Ovary (tissue), 9 donors: Measurements from ENCODE around the gene PCDHA1. TPM values are rescaled to one million over a fixed set of nuclear protein-coding genes. Genes with fewer than 3 reads are reported as not detected.
"Not testable (repeated sequence)": the region's sequence is repeated elsewhere in the genome, so short reads cannot be mapped to it uniquely, and the experiment has no call there.

Source experiments
- DNase-seq, 5 donors: peaks; one replicate each; pipeline ENCODE4 v3.0.0-alpha.2; 2019 to 2020
- H3K27ac ChIP-seq, 2 donors: fragments of 200-600 bp; one replicate each; pipeline versions ENCODE4 v1.5.1 to v1.8.0; 2019 to 2022
- H3K27me3 ChIP-seq: fragments of 200-600 bp; one replicate; pipeline ENCODE4 v1.8.0; 2022
- H3K36me3 ChIP-seq: fragments of 200-600 bp; sonication (generic); one replicate; pipeline ENCODE4 v1.5.1; 2019
- H3K4me1 ChIP-seq: one replicate; pipeline ENCODE4 v1.8.1; 2013; ENCODE audit warnings: mild to moderate bottlenecking, moderate library complexity; ENCODE audit not compliant: insufficient read depth
- H3K4me3 ChIP-seq: fragments of 200-600 bp; sonication (generic); one replicate; pipeline ENCODE4 v1.5.1; 2017
- H3K9me3 ChIP-seq, 2 donors: fragments of 200-600 bp in 1 of 2; sonication (generic) in 1 of 2; one replicate each; pipeline versions ENCODE4 v1.5.1 to v1.8.1; 2013 to 2019; ENCODE audit warnings: mild to moderate bottlenecking in 1 of 2, moderate library complexity in 1 of 2
- EP300 ChIP-seq: sonication (generic); formaldehyde crosslinking; IDR thresholded peaks from one replicate; pipeline ENCODE4 v1.6.1; 2017; ENCODE audit warnings: antibody characterized with exemption
- POLR2A ChIP-seq: fragments of 450-650 bp; IDR thresholded peaks from one replicate; pipeline ENCODE4 v1.6.1; 2017; ENCODE audit warnings: antibody characterized with exemption, mild to moderate bottlenecking, moderate library complexity
- WGBS, 3 donors: extraction: QIAGEN DNeasy Blood & Tissue Kit in 1 of 3; methylation state at CpG; one replicate each; pipeline versions ENCODE4 v1.1.5 to v1.1.7; 2013 to 2017; 5-methylcytosine and 5-hydroxymethylcytosine counted together
- intact Hi-C, 4 donors: fragments of 100-400 bp; cut with DNase I; formaldehyde crosslinking; loops; one replicate each; pipeline versions ENCODE4 v1.11.0 to v1.15.1; 2022 to 2023
- polyA plus RNA-seq, 2 donors: library from polyadenylated mRNA; stranded (reverse); fragments of 200-250 nt in 1 of 2; fragments of 350-450 nt in 1 of 2; fragmentation: Illumina TruSeq in 1 of 2; extraction: RNeasy Lipid Tissue Mini Kit (QIAGEN cat#74804) in 1 of 2; gene quantifications; one replicate each; pipeline ENCODE4 v1.2.3, GENCODE V29; 2013 to 2014
- total RNA-seq, 7 donors: library from RNA; depleted of rRNA in 2 of 7; stranded (reverse); fragments of >200 nt in 2 of 7; fragmentation: NEBNext Ultra II Directional in 3 of 7; extraction: Animal tissue kit (Norgen Biotek cat#: 25700) in 3 of 7; gene quantifications; one replicate each; pipeline versions ENCODE4 v1.1.0 to v1.2.4, GENCODE V29; 2016 to 2023
- TF ChIP-seq, protein P1 (sequence below), 3 donors: fragments of 450-650 bp in 2 of 3; fragments of 200-600 bp in 1 of 3; IDR thresholded peaks; one replicate each; pipeline versions ENCODE4 v1.5.1 to v1.8.0; 2016 to 2022; ENCODE audit warnings: antibody characterized with exemption in 3 of 3, mild to moderate bottlenecking in 1 of 3
- donor health status: DM: no; HTN: no; CAD: no; lungs with moderate emphysema.
- donor health status: DM: no; HTN: no; CAD: no.
- donor health status: Bipolar disorder and iron deficiency.
- donor health status: DM: yes; HTN: yes; CAD: no.
- donor health status: DM: no; HTN: no; CAD: no.
- donor health status: DM: yes; HTN: yes; CAD: no.

Gene PCDHA1
- total and polyA plus RNA-seq, 9 donors, result 0.05 TPM; not detected in 8

DNA sequence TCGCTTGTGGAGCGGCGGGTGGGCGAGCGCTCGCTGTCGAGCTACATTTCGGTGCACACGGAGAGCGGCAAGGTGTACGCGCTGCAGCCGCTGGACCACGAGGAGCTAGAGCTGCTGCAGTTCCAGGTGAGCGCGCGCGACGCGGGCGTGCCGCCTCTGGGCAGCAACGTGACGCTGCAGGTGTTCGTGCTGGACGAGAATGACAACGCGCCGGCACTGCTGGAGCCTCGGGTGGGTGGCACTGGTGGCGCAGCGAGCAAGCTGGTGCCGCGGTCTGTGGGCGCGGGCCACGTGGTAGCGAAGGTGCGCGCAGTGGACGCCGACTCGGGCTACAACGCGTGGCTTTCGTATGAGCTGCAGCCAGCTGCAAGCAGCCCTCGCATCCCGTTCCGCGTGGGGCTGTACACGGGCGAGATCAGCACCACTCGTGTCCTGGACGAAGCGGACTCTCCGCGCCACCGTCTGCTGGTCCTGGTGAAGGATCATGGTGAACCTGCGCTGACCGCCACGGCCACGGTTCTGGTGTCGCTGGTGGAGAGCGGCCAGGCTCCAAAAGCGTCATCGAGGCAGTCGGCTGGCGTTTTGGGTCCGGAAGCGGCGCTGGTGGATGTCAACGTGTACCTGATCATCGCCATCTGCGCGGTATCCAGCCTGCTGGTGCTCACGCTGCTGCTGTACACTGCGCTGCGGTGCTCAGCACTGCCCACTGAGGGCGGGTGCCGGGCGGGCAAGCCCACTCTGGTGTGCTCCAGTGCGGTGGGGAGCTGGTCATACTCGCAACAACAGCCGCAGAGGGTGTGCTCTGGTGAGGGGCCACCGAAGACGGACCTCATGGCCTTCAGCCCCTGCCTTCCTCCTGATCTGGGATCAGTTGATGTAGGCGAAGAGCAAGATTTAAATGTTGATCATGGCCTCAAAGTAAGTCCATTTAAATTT, 57.1 kb downstream of the PCDHA1 start:
- no peaks in the 10 kb centered on the region for H3K27me3 ChIP-seq

DNA sequence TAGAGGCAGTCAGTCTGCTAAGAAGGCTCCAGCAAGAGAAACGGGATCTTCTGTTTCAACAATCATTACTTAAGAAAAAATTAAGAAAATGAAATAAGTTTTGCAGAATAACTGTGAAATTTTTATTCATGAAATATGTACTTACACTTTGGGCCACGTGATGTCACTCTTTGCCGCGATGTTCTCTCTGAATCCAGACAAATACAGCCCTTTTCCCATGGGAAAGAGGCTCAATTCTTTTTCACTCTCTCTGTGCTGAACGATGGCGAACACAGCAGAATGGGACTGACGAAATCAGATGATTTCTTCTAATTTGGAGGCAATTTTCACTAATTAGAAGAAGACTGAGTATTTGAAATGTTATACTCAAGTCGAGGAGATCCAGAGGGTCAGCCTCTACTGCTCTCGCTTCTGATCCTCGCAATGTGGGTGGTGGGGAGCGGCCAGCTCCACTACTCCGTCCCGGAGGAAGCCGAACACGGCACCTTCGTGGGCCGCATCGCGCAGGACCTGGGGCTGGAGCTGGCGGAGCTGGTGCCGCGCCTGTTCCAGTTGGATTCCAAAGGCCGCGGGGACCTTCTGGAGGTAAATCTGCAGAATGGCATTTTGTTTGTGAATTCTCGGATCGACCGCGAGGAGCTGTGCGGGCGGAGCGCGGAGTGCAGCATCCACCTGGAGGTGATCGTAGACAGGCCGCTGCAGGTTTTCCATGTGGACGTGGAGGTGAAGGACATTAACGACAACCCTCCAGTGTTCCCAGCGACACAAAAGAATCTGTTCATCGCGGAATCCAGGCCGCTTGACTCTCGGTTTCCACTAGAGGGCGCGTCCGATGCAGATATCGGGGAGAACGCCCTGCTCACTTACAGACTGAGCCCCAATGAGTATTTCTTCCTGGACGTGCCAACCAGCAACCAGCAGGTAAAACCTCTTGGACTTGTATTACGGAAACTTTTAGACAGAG, 62.5 kb downstream of the PCDHA1 start, which contains the start of gene PCDHA9:
TSS of gene PCDHA9 (plus strand) at position 244 of the 964 bp plus-strand sequence. CDS start at position 358, 114 bp downstream.
- H3K27me3 ChIP-seq, H3K9me3 ChIP-seq, H3K36me3 ChIP-seq, H3K4me3 ChIP-seq, intact Hi-C loops, H3K4me1 ChIP-seq, DNase-seq, H3K27ac ChIP-seq: not testable (repeated sequence)
- WGBS, 3 donors, result 12 to 25% (median 19%) methylated on average over 9 to 43 of the region's 48 CpGs

More for the DNA sequence above, 57.1 kb downstream of the PCDHA1 start:
- 51 to 57% methylated on average over 60 to 87 of the region's 87 CpGs; no CpG with 5 or more reads in 1 of the 3 donors for WGBS, 3 donors
- Histone ChIP-seq H3K27ac (no peak overlapping the region), H3K4me3 (no peak overlapping the region), H3K4me1 (no peaks in the 10 kb centered on the region), H3K36me3 (no peaks in the 10 kb centered on the region), H3K9me3 (no peaks in the 10 kb centered on the region)
- intact Hi-C loops, result no loop called here
- TF ChIP-seq EP300 (no peak), POLR2A (no peak)
- TF ChIP-seq, protein P1, sequence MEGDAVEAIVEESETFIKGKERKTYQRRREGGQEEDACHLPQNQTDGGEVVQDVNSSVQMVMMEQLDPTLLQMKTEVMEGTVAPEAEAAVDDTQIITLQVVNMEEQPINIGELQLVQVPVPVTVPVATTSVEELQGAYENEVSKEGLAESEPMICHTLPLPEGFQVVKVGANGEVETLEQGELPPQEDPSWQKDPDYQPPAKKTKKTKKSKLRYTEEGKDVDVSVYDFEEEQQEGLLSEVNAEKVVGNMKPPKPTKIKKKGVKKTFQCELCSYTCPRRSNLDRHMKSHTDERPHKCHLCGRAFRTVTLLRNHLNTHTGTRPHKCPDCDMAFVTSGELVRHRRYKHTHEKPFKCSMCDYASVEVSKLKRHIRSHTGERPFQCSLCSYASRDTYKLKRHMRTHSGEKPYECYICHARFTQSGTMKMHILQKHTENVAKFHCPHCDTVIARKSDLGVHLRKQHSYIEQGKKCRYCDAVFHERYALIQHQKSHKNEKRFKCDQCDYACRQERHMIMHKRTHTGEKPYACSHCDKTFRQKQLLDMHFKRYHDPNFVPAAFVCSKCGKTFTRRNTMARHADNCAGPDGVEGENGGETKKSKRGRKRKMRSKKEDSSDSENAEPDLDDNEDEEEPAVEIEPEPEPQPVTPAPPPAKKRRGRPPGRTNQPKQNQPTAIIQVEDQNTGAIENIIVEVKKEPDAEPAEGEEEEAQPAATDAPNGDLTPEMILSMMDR (IDR thresholded peaks at IDR 0.05), result no peak
- no peak for DNase-seq

DNA sequence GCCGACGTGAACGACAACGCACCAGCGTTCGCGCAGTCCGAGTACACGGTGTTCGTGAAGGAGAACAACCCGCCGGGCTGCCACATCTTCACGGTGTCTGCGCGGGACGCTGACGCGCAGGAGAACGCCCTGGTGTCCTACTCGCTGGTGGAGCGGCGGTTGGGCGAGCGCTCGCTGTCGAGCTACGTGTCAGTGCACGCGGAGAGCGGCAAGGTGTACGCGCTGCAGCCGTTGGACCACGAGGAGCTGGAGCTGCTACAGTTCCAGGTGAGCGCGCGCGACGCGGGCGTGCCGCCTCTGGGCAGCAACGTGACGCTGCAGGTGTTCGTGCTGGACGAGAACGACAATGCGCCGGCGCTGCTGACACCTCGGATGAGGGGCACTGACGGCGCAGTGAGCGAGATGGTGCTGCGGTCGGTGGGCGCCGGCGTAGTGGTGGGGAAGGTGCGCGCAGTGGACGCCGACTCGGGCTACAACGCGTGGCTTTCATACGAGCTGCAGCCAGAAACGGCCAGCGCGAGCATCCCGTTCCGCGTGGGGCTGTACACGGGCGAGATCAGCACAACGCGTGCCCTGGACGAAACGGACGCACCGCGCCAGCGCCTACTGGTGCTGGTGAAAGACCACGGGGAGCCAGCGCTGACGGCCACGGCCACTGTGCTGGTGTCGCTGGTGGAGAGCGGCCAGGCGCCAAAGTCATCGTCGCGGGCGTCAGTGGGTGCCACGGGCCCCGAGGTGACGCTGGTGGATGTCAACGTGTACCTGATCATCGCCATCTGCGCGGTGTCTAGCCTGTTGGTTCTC, 64.1 kb downstream of the PCDHA1 start:
- H3K9me3 ChIP-seq, H3K4me1 ChIP-seq, H3K36me3 ChIP-seq, H3K27me3 ChIP-seq, H3K4me3 ChIP-seq, DNase-seq, H3K27ac ChIP-seq, intact Hi-C loops: not testable (repeated sequence)
- WGBS, 3 donors, result 46 to 52% methylated on average over 96 to 98 of the region's 101 CpGs; no CpG with 5 or more reads in 1 of the 3 donors

DNA sequence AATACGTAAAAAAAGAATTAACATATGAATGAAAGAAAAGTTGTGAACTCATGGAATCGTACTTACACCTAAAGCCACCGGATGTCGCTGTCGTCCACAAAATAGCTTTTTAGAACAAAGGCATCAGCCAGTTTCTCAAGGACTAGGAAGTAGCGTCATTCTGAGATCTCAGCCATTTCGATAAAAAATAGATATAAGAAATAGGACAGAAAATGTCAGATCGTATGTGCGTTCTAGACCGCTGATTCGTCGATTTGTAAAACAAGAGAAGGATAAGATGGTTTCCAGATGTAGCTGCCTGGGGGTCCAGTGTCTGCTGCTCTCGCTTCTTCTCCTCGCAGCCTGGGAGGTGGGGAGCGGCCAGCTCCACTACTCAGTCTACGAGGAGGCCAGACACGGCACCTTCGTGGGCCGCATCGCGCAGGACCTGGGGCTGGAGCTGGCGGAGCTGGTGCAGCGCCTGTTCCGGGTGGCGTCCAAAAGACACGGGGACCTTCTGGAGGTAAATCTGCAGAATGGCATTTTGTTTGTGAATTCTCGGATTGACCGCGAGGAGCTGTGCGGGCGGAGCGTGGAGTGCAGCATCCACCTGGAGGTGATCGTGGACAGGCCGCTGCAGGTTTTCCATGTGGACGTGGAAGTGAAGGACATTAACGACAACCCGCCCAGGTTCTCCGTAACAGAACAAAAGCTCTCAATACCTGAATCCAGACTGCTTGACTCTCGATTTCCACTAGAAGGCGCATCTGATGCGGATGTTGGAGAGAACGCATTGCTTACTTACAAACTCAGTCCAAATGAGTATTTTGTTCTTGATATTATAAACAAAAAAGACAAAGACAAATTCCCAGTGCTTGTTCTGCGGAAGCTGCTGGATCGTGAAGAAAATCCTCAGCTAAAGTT, 70.1 kb downstream of the PCDHA1 start, which contains the start of gene PCDHA10:
TSS of gene PCDHA10 (plus strand) at position 126 of the 903 bp plus-strand sequence. CDS start at position 278, 152 bp downstream.
- no peak within 1 kb of the TSS for H3K27ac ChIP-seq
- WGBS, 3 donors, result 18 to 29% methylated on average over 44 of the region's 44 CpGs; no CpG with 5 or more reads in 1 of the 3 donors
- H3K9me3 ChIP-seq, result no peaks in the 10 kb centered on the region
- intact Hi-C loops, result no loop called here
- H3K27me3 ChIP-seq, result no peaks in the 10 kb centered on the region
- H3K4me1 ChIP-seq, result no peaks in the 10 kb centered on the region
- H3K36me3 ChIP-seq, result no peaks in the 10 kb centered on the region
- H3K4me3 ChIP-seq, result peak within 1 kb of the TSS; percentile 28
- peak in 1 of 5 donors; percentile 34 for DNase-seq
- TF ChIP-seq, protein P1 (IDR thresholded peaks at IDR 0.05), result no peak
- TF ChIP-seq EP300, result no peak
- TF ChIP-seq POLR2A, result no peak
